K562 (cell line): ENCODE data around the gene PPAN. TPM values are rescaled to one million over a fixed set of nuclear protein-coding genes. Genes with fewer than 3 reads are reported as not detected.

Experiments
- CBX1 ChIP-seq: sonication (generic); IDR thresholded peaks from 2 replicates; pipeline ENCODE4 v1.6.1; 2016; ENCODE audit warnings: antibody characterized with exemption, low read depth, mild to moderate bottlenecking
- CUX1 ChIP-seq: fragments of 200-800 bp; sonication (Bioruptor generic); IDR thresholded peaks from 2 replicates; pipeline ENCODE4 v1.6.1; 2016; ENCODE audit warnings: missing genetic modification characterization, missing compliant biosample characterization
- ETS1 ChIP-seq: conservative IDR thresholded peaks from 2 replicates; pipeline ENCODE4 v1.6.1; 2011; ENCODE audit warnings: low read depth, mild to moderate bottlenecking, low read length; ENCODE audit not compliant: control insufficient read depth
- HMG20B ChIP-seq: fragments of 250-450 bp; sonication (Bioruptor Pico); IDR thresholded peaks from 2 replicates; pipeline ENCODE4 v1.5.0; 2021; ENCODE audit warnings: mild to moderate bottlenecking
- JUN ChIP-seq, 2 experiments: sonication (generic) in 1 of 2; formaldehyde crosslinking in 1 of 2; IDR thresholded peaks; 2 replicates each; pipeline versions ENCODE4 v1.6.1 to v1.8.0; 2012 to 2022; ENCODE audit warnings: borderline replicate concordance in 2 of 2, mild to moderate bottlenecking in 2 of 2, improper control_type of control experiment in 1 of 2, low read depth in 1 of 2, low read length in 1 of 2, missing genetic modification reagents in 1 of 2
- MYNN ChIP-seq, 2 experiments: sonication (generic); formaldehyde crosslinking in 1 of 2; IDR thresholded peaks; 2 replicates each; pipeline versions ENCODE4 v1.5.0 to v1.6.1; 2016 to 2020; ENCODE audit warnings: antibody characterized with exemption in 1 of 2, missing genetic modification reagents in 1 of 2
- POLR2AphosphoS2 ChIP-seq: IDR thresholded peaks from 2 replicates; pipeline ENCODE4 v1.6.1; 2012; ENCODE audit warnings: low read length, improper control_type of control experiment
- POLR2B ChIP-seq: fragments of 450-650 bp; IDR thresholded peaks from 2 replicates; pipeline ENCODE4 v1.6.1; 2018; ENCODE audit warnings: low read depth; ENCODE audit not compliant: partially characterized antibody
- RNF2 ChIP-seq: sonication (generic); IDR thresholded peaks from 2 replicates; pipeline ENCODE4 v1.6.1; 2016
- SNRNP70 ChIP-seq: fragments of 200-400 bp; formaldehyde crosslinking; optimal IDR thresholded peaks from 2 replicates; pipeline ENCODE3; 2017; ENCODE audit warnings: low read depth, low read length
- SOX6 ChIP-seq: fragments of 450-650 bp; IDR thresholded peaks from 2 replicates; pipeline ENCODE4 v1.6.1; 2014; ENCODE audit warnings: mild to moderate bottlenecking
- SRSF1 ChIP-seq: fragments of 200-400 bp; formaldehyde crosslinking; IDR thresholded peaks from 2 replicates; pipeline ENCODE4 v1.6.1; 2017; ENCODE audit warnings: mild to moderate bottlenecking, low read depth, low read length, moderate library complexity
- SRSF3 ChIP-seq: fragments of 200-400 bp; formaldehyde crosslinking; IDR thresholded peaks from 2 replicates; pipeline ENCODE4 v1.6.1; 2016; ENCODE audit warnings: mild to moderate bottlenecking, low read length, moderate library complexity; ENCODE audit not compliant: insufficient read depth
- STAT5A ChIP-seq: IDR thresholded peaks from 2 replicates; pipeline ENCODE4 v1.6.1; 2012; ENCODE audit warnings: low read length, inconsistent platforms, borderline replicate concordance
- TCFL5 ChIP-seq: fragments of 250-450 bp; sonication (Bioruptor Pico); conservative IDR thresholded peaks from 2 replicates; pipeline ENCODE4 v1.6.1; 2021; ENCODE audit warnings: mild to moderate bottlenecking, moderate library complexity, matching md5 sums
- ZBED1 ChIP-seq: IDR thresholded peaks from 2 replicates; pipeline ENCODE4 v1.6.1; 2014
- ZHX1 ChIP-seq: fragments of 150-350 bp; conservative IDR thresholded peaks from 2 replicates; pipeline ENCODE4 v1.6.1; 2014; ENCODE audit warnings: low read length
- ZNF507 ChIP-seq: conservative IDR thresholded peaks from 2 replicates; pipeline ENCODE4 v1.6.1; 2017; ENCODE audit warnings: missing genetic modification characterization, missing compliant biosample characterization
- polyA plus RNA-seq, 8 experiments: library from polyadenylated mRNA; depleted of rRNA in 4 of 8; stranded (reverse) in 5 of 8; unstranded in 3 of 8; fragments of >200 nt; fragmentation: Nextera tagmentation in 2 of 8; fragmentation: Illumina TruSeq in 1 of 8; extraction: Ambion mirVana in 2 of 8; extraction: Trizol in 1 of 8; gene quantifications; 2 replicates each; pipeline versions ENCODE4 v1.2.1 to v1.2.3, GENCODE V29; 2011 to 2014; ENCODE audit warnings: inconsistent platforms in 1 of 8, missing spikeins in 1 of 8
- total RNA-seq, 7 experiments: library from RNA; depleted of rRNA in 6 of 7; stranded (reverse); fragments of >200 nt in 6 of 7; fragmentation: Illumina TruSeq in 2 of 7; extraction: Trizol in 2 of 7; gene quantifications; 2 replicates each; pipeline versions ENCODE4 v1.2.1 to v1.2.3, GENCODE V29; 2011 to 2021; ENCODE audit warnings: low replicate concordance in 1 of 7
- TF ChIP-seq, protein P1 (sequence below): sonication (generic); formaldehyde crosslinking; IDR thresholded peaks from 2 replicates; pipeline ENCODE4 v1.9.0; 2022; ENCODE audit warnings: mild to moderate bottlenecking, missing genetic modification reagents

PPAN gene
- total and polyA plus RNA-seq, 9 of the 15 experiments (the other 6 are each of a cell fraction or from before 2014, with no cell fraction given) = 2.2 to 129 (median 59.1) TPM

DNA sequence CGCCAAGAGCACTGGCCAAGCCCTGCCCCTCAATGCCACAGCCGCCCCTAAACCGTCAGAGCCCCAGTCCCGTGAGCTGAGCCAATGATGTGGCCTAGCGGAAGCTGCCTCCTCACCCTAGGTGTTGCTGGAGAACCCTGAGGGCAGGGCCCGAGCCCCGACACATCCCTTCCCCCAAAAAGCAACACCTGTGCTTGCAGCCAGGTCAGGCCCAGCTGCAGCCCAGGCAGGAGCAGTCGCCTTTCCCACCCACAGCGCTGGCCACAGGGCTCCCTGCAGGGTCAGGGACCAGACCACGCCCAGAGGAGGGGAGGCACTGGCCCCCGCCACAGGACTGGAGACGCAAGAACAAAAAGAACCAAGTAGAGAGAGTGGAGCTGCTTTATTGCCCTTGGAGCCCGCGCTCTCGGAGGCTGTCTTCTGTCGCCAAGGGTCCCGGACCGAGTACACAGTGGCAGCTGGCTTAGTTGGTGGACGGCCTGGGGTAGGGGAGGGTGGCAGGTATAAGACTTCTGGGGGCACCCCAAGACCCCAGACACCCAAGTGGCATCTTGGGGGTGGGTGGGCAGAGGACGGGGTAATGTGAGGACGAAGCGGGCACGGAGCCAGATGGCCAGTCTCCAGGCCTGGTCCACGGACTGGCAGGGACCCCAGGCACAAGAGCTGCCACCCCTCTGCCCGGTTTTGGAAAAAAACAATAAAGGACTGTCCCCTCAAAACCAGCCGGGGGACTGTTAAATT is 8.7 kb downstream of the PPAN start (continued):
- TF ChIP-seq ZHX1 (no peak), ZBED1 (no peak), SRSF3 (no peak), RNF2 (no peak), ETS1 (no peak), CBX1 (0 out of 2 replicates have a peak, but pooled peaks have one; percentile 14), HMG20B (CRISPR knock-in tag) (no peak), CUX1 (CRISPR knock-in tag) (no peak), SNRNP70 (peak; percentile 38), POLR2B (peak; percentile 53), SRSF1 (no peak), POLR2AphosphoS2 (peak; percentile 15; the same call in 1 of the 2 replicates), MYNN (IDR thresholded peaks at IDR 0.05) (no peak), MYNN (CRISPR knock-in tag; IDR thresholded peaks at IDR 0.05) (no peak), TCFL5 (CRISPR knock-in tag) (no peak), SOX6 (no peak), STAT5A (no peak), ZNF507 (tag) (no peak), JUN (IDR thresholded peaks at IDR 0.05; ENCODE audit: borderline replicate concordance, low read depth, low read length) (no peak), JUN (CRISPR knock-in tag; IDR thresholded peaks at IDR 0.05; ENCODE audit: borderline replicate concordance) (no peak)
- TF ChIP-seq, protein P1, sequence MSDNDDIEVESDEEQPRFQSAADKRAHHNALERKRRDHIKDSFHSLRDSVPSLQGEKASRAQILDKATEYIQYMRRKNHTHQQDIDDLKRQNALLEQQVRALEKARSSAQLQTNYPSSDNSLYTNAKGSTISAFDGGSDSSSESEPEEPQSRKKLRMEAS (CRISPR knock-in tag) = 0 out of 2 replicates have a peak, but pooled peaks have one; percentile 26
